HepG2 (cell line): ENCODE results near the gene TUBAL3. TPM values are rescaled to one million over a fixed set of nuclear protein-coding genes. Genes with fewer than 3 reads are reported as not detected.

Source experiments
- ATAC-seq: fragments of 200-7000 bp; cut with Tn5 transposase; 3 replicates; pipeline ENCODE4 v1.9.1; 2020; ENCODE audit warnings: mild to moderate bottlenecking, moderate library complexity
- BruUV-seq: library from RNA; stranded (reverse); fragments of 400-500 nt; replicated peaks from 2 replicates; lab custom pipeline; 2021; lab: Mats Ljungman, UMichigan
- CTCF ChIA-PET: fragments of 300-600 bp; formaldehyde crosslinking; extraction: SDS; loops from one replicate; lab custom pipeline; 2021; ENCODE audit warnings: low total read pairs, inconsistent platforms, low intra/inter-chr PET ratio; lab: Yijun Ruan, JAX
- POLR2A ChIA-PET: fragments of 350-600 bp; sonication (Branson Sonifier 250); formaldehyde crosslinking; loops from one replicate; lab custom pipeline; 2020; ENCODE audit warnings: antibody characterized with exemption, inconsistent platforms; lab: Yijun Ruan, JAX
- DNase-seq: peaks from one replicate; pipeline ENCODE4 v3.0.0-alpha.2; 2015; ENCODE audit warnings: low spot score
- FAIRE-seq: peaks from 3 replicates; lab custom pipeline; 2011; peaks lifted over from hg19 to GRCh38; lab: Jason Lieb, UNC
- H2AFZ ChIP-seq: one replicate; pipeline ENCODE4 v1.6.1; 2011; ENCODE audit warnings: low read length, inconsistent platforms
- H3K27ac ChIP-seq: fragments of 300-600 bp; 3 replicates; pipeline ENCODE4 v1.8.0; 2011; ENCODE audit warnings: mixed run types, mild to moderate bottlenecking, mixed read lengths, low read length, inconsistent platforms; ENCODE audit not compliant: insufficient read depth; ENCODE audit errors: extremely low read length
- H3K27me3 ChIP-seq, 2 experiments: fragments of 200-600 bp in 1 of 2; 2 replicates in 1 of 2; 3 replicates in 1 of 2; pipeline versions ENCODE4 v1.6.0 to v1.8.0; 2011; ENCODE audit warnings: low read length in 2 of 2, mild to moderate bottlenecking in 2 of 2, moderate library complexity in 2 of 2, inconsistent platforms in 1 of 2; ENCODE audit not compliant: insufficient read depth in 2 of 2, control insufficient read depth in 1 of 2
- H3K36me3 ChIP-seq, 2 experiments: fragments of 200-600 bp in 1 of 2; replicated peaks in 1 of 2; 2 replicates in 1 of 2; 3 replicates in 1 of 2; pipeline versions ENCODE4 v1.5.1 to v1.8.0; 2011; ENCODE audit warnings: low read length in 2 of 2, inconsistent platforms in 1 of 2; ENCODE audit not compliant: insufficient read depth in 2 of 2, control insufficient read depth in 1 of 2
- H3K4me1 ChIP-seq: 2 replicates; pipeline ENCODE4 v1.5.1; 2012; ENCODE audit warnings: low read length, inconsistent platforms; ENCODE audit not compliant: insufficient read depth
- H3K4me2 ChIP-seq: 2 replicates; pipeline ENCODE4 v1.6.0; 2011; ENCODE audit warnings: low read depth, low read length, inconsistent platforms
- H3K4me3 ChIP-seq, 3 experiments: fragments of 200-600 bp in 1 of 3; sonication (generic), shearing (Covaris generic) in 1 of 3; replicated peaks in 1 of 3; 2 replicates each; pipeline ENCODE4 v1.5.1; 2011 to 2016; ENCODE audit warnings: low read length in 3 of 3, inconsistent platforms in 2 of 3, low read depth in 2 of 3, mild to moderate bottlenecking in 2 of 3, control low read depth in 1 of 3, mixed read lengths in 1 of 3; ENCODE audit not compliant: insufficient read depth in 1 of 3
- H3K79me2 ChIP-seq: one replicate; pipeline ENCODE4 v1.6.1; 2011; ENCODE audit warnings: low read length, inconsistent platforms; ENCODE audit not compliant: insufficient read depth
- H3K9ac ChIP-seq: 2 replicates; pipeline ENCODE4 v1.6.0; 2011; ENCODE audit warnings: mild to moderate bottlenecking, low read depth, low read length, inconsistent platforms; ENCODE audit not compliant: insufficient read depth
- H3K9me3 ChIP-seq: 2 replicates; pipeline ENCODE4 v1.5.1; 2012; ENCODE audit warnings: mild to moderate bottlenecking, low read length
- H4K20me1 ChIP-seq: 2 replicates; pipeline ENCODE4 v1.6.0; 2011; ENCODE audit warnings: inconsistent platforms, mild to moderate bottlenecking, low read length, moderate library complexity; ENCODE audit not compliant: insufficient read depth
- ATF2 ChIP-seq: sonication (generic); formaldehyde crosslinking; IDR thresholded peaks from 2 replicates; pipeline ENCODE4 v1.4.0; 2020; ENCODE audit warnings: missing genetic modification reagents
- BHLHE40 ChIP-seq: IDR thresholded peaks from 2 replicates; pipeline ENCODE4 v1.6.1; 2011; ENCODE audit warnings: low read length, improper control_type of control experiment
- DDIT3 ChIP-seq: sonication (generic); formaldehyde crosslinking; IDR thresholded peaks from 2 replicates; pipeline ENCODE4 v1.4.0; 2020; ENCODE audit warnings: mild to moderate bottlenecking, missing genetic modification reagents
- GTF2F1 ChIP-seq: fragments of 150-350 bp; IDR thresholded peaks from 2 replicates; pipeline ENCODE4 v1.6.1; 2014; ENCODE audit warnings: low read length
- HNRNPL ChIP-seq: fragments of 200-400 bp; formaldehyde crosslinking; IDR thresholded peaks from 2 replicates; pipeline ENCODE4 v1.6.1; 2017; ENCODE audit warnings: mild to moderate bottlenecking, low read depth, low read length
- HNRNPLL ChIP-seq: fragments of 200-400 bp; formaldehyde crosslinking; IDR thresholded peaks from 2 replicates; pipeline ENCODE4 v1.6.1; 2017; ENCODE audit warnings: mild to moderate bottlenecking, low read depth, low read length; ENCODE audit not compliant: poor library complexity, severe bottlenecking
- SATB2 ChIP-seq: sonication (generic); formaldehyde crosslinking; IDR thresholded peaks from 2 replicates; pipeline ENCODE4 v1.5.0; 2020; ENCODE audit warnings: missing genetic modification reagents
- SNAI1 ChIP-seq: sonication (generic); formaldehyde crosslinking; IDR thresholded peaks from 2 replicates; pipeline ENCODE4 v1.5.0; 2020; ENCODE audit warnings: mild to moderate bottlenecking, missing genetic modification reagents, borderline replicate concordance
- TBX3 ChIP-seq: fragments of 450-650 bp; IDR thresholded peaks from 2 replicates; pipeline ENCODE4 v1.6.1; 2017; ENCODE audit warnings: antibody characterized with exemption, mild to moderate bottlenecking, inconsistent platforms, borderline replicate concordance
- TP53 ChIP-seq: sonication (generic); formaldehyde crosslinking; conservative IDR thresholded peaks from 2 replicates; pipeline ENCODE4 v1.4.0; 2020; ENCODE audit warnings: missing genetic modification reagents
- XRCC5 ChIP-seq: fragments of 200-400 bp; formaldehyde crosslinking; optimal IDR thresholded peaks from 2 replicates; pipeline ENCODE3; 2017; ENCODE audit warnings: mild to moderate bottlenecking, low read length
- ZNF24 ChIP-seq: fragments of 450-650 bp; IDR thresholded peaks from 2 replicates; pipeline ENCODE4 v1.6.1; 2017; ENCODE audit warnings: antibody characterized with exemption, mild to moderate bottlenecking
- ZNF276 ChIP-seq: sonication (generic); formaldehyde crosslinking; IDR thresholded peaks from 2 replicates; pipeline ENCODE4 v1.4.0; 2020; ENCODE audit warnings: mild to moderate bottlenecking, low read depth, missing genetic modification reagents
- ZNF737 ChIP-seq: sonication (generic); formaldehyde crosslinking; IDR thresholded peaks from 2 replicates; pipeline ENCODE4 v1.5.0; 2020; ENCODE audit warnings: missing genetic modification reagents, mild to moderate bottlenecking, borderline replicate concordance
- ZNF816 ChIP-seq: sonication (generic); formaldehyde crosslinking; IDR thresholded peaks from 2 replicates; pipeline ENCODE4 v1.8.0; 2022; ENCODE audit warnings: missing genetic modification reagents, mild to moderate bottlenecking, borderline replicate concordance
- ZSCAN31 ChIP-seq: sonication (generic); formaldehyde crosslinking; IDR thresholded peaks from 2 replicates; pipeline ENCODE4 v1.5.0; 2020; ENCODE audit warnings: low read depth, mild to moderate bottlenecking, missing genetic modification reagents
- ZXDC ChIP-seq: sonication (generic); formaldehyde crosslinking; IDR thresholded peaks from 2 replicates; pipeline ENCODE4 v1.5.0; 2020; ENCODE audit warnings: mild to moderate bottlenecking, missing genetic modification reagents
- WGBS: methylation state at CpG from one replicate; pipeline ENCODE4 v1.1.6; 2017; ENCODE audit warnings: low lambda C conversion rate; 5-methylcytosine and 5-hydroxymethylcytosine counted together
- in situ Hi-C: cut with HindIII; loops from 2 replicates; pipeline ENCODE4 v1.10.0; 2017; ENCODE audit warnings: low pct_unique_long_range_greater_than_20kb; ENCODE audit not compliant: extremely low pct_ligation_motif_present
- intact Hi-C: fragments of 100-400 bp; cut with micrococcal nuclease; formaldehyde crosslinking; loops from one replicate; pipeline ENCODE4 v1.10.0; 2022; ENCODE audit not compliant: unreplicated experiment
- polyA plus RNA-seq, 8 experiments: library from polyadenylated mRNA; depleted of rRNA in 3 of 8; stranded (reverse) in 7 of 8; unstranded in 1 of 8; fragments of >200 nt; fragmentation: Illumina TruSeq in 4 of 8; extraction: Trizol in 4 of 8; gene quantifications; 2 replicates each; pipeline versions ENCODE4 v1.2.1 to v1.2.3, GENCODE V29; 2011 to 2016; ENCODE audit warnings: low read depth in 4 of 8, missing spikeins in 1 of 8, mixed read lengths in 1 of 8; ENCODE audit not compliant: insufficient read depth in 1 of 8
- total RNA-seq, 5 experiments: library from RNA; depleted of rRNA; stranded (reverse); fragments of >200 nt; fragmentation: Illumina TruSeq; extraction: Trizol; gene quantifications; 2 replicates each; pipeline ENCODE4 v1.2.3, GENCODE V29; 2016; ENCODE audit warnings: low read depth in 1 of 5

The TUBAL3 gene
- total and polyA plus RNA-seq, 2 of the 13 experiments (the other 11 are each of a cell fraction or from before 2014, with no cell fraction given), result 0.07 to 0.26 TPM

- intact Hi-C loops, result loop anchor here (10.0 kb wide), 1 partner anchor 74 kb away; no protein-coding TSS in a partner anchor
- 60% methylated on average over 1 of the region's 4 CpGs for WGBS
- DNase-seq (no peak), ATAC-seq (no peak)
- BruUV-seq, result no TSS peak
- POLR2A ChIA-PET, result interaction anchor here (1.8 kb wide), 1 partner anchor 108 kb away, joined by 7 read pairs; no protein-coding TSS in a partner anchor
- Histone ChIP-seq H3K9ac (no peak overlapping the region), H3K4me1 (peaks cover 3% of the 10 kb centered on the region), H3K27me3 (no peaks in the 10 kb centered on the region), H4K20me1 (no peaks in the 10 kb centered on the region), H3K27ac (no peak overlapping the region), H3K9me3 (no peaks in the 10 kb centered on the region)
- in situ Hi-C loops, result loop anchor here (5.0 kb wide), 1 partner anchor 181 kb away; no protein-coding TSS in a partner anchor
- CTCF ChIA-PET, result interaction anchor here (0.9 to 2.9 kb wide), 3 partner anchors 182 to 626 kb away, joined by 3 to 31 read pairs (median 3); no protein-coding TSS in a partner anchor
- TF ChIP-seq ZNF816 (CRISPR knock-in tag), result no peak
- no peak for TF ChIP-seq TP53 (CRISPR knock-in tag)
- no peak for TF ChIP-seq ZNF276
- TF ChIP-seq HNRNPLL, result no peak
- no peak for TF ChIP-seq SATB2 (CRISPR knock-in tag)
- no peak for TF ChIP-seq HNRNPL
- no peak for TF ChIP-seq ATF2
- TF ChIP-seq XRCC5, result no peak
- TF ChIP-seq ZXDC (CRISPR knock-in tag), result no peak
- TF ChIP-seq ZNF24, result no peak
- TF ChIP-seq ZNF737 (CRISPR knock-in tag), result no peak
- TF ChIP-seq DDIT3 (CRISPR knock-in tag), result no peak
- TF ChIP-seq BHLHE40, result no peak
- no peak for TF ChIP-seq SNAI1 (CRISPR knock-in tag)
- no peak for TF ChIP-seq GTF2F1
- TF ChIP-seq ZSCAN31 (CRISPR knock-in tag), result no peak
- TF ChIP-seq TBX3, result no peak
- TF ChIP-seq, all 625 proteins: peak for 0
- Histone ChIP-seq H3K79me2 (no peaks in the 10 kb centered on the region), H3K36me3 (peaks cover 0 to 2% of the 10 kb centered on the region in 2 experiments; a peak in 4 of 5 replicates), H2AFZ (no peak overlapping the region), H3K4me2 (no peak overlapping the region), H3K4me3 (no peak overlapping the region)
- no peak for FAIRE-seq
These were observed 36.5 kb upstream of the TUBAL3 start for GRCh38 chr10:5441106-5441505.
